Upper lobe of left lung (tissue), 6 donors: ENCODE results near the gene MRPL17. TPM values are rescaled to one million over a fixed set of nuclear protein-coding genes. Genes with fewer than 3 reads are reported as not detected.

ENCODE experiments used
- ATAC-seq, 2 donors: fragments of 200-7000 bp; cut with Tn5 transposase; one replicate each; pipeline ENCODE4 v1.9.1; 2022; ENCODE audit warnings: mild to moderate bottlenecking in 2 of 2, moderate library complexity in 2 of 2; ENCODE audit not compliant: low FRiP score in 2 of 2
- DNase-seq, 2 donors: peaks; one replicate each; pipeline ENCODE4 v3.0.0-alpha.2; 2019 to 2020
- H3K27ac ChIP-seq, 4 donors: fragments of 200-600 bp; sonication (generic); one replicate each; pipeline ENCODE4 v1.5.1; 2016 to 2019
- H3K27me3 ChIP-seq, 4 donors: fragments of 200-600 bp; sonication (generic); one replicate each; pipeline ENCODE4 v1.5.1; 2017 to 2019
- H3K36me3 ChIP-seq, 4 donors: fragments of 200-600 bp; sonication (generic); one replicate each; pipeline ENCODE4 v1.5.1; 2016 to 2019
- H3K4me1 ChIP-seq, 4 donors: fragments of 200-600 bp; sonication (generic); one replicate each; pipeline ENCODE4 v1.5.1; 2018 to 2019
- H3K4me3 ChIP-seq, 4 donors: fragments of 200-600 bp; sonication (generic); one replicate each; pipeline ENCODE4 v1.5.1; 2017 to 2019; ENCODE audit warnings: mild to moderate bottlenecking in 2 of 4, moderate library complexity in 1 of 4
- H3K9me3 ChIP-seq, 4 donors: fragments of 200-600 bp; sonication (generic); one replicate each; pipeline ENCODE4 v1.5.1; 2018 to 2019
- CTCF ChIP-seq, 6 experiments: fragments of 450-650 bp in 4 of 6; fragments of 200-600 bp in 2 of 6; sonication (generic) in 2 of 6; IDR thresholded peaks; one replicate each; pipeline ENCODE4 v1.5.1; 2016 to 2019; ENCODE audit warnings: antibody characterized with exemption in 6 of 6
- EP300 ChIP-seq, 4 donors: sonication (generic); formaldehyde crosslinking; IDR thresholded peaks; one replicate each; pipeline ENCODE4 v1.5.1; 2017; ENCODE audit warnings: antibody characterized with exemption in 4 of 4, control low read depth in 2 of 4
- POLR2A ChIP-seq, 4 donors: fragments of 450-650 bp; IDR thresholded peaks; one replicate each; pipeline ENCODE4 v1.5.1; 2016 to 2017; ENCODE audit warnings: antibody characterized with exemption in 4 of 4, mild to moderate bottlenecking in 2 of 4
- POLR2AphosphoS5 ChIP-seq, 2 donors: sonication (generic); formaldehyde crosslinking; IDR thresholded peaks; one replicate each; pipeline ENCODE4 v1.5.1; 2017; ENCODE audit warnings: antibody characterized with exemption in 2 of 2
- WGBS, 2 donors: methylation state at CpG; one replicate each; pipeline ENCODE4 v1.1.5; 2017 to 2018; 5-methylcytosine and 5-hydroxymethylcytosine counted together
- total RNA-seq, 6 donors: library from RNA; depleted of rRNA in 4 of 6; stranded (reverse); fragments of >200 nt in 4 of 6; gene quantifications; one replicate each; pipeline versions ENCODE4 v1.1.0 to v1.2.1, GENCODE V29; 2016 to 2021
- donor health status: DM: no; HTN: no; CAD: no; lungs with moderate emphysema.
- donor health status: DM: no; HTN: yes; CAD: no; lungs with severe emphysema.

Gene MRPL17
- 10 to 100 TPM; 12.6 to 49.2 (median 22.8) TPM for total RNA-seq

DNA sequence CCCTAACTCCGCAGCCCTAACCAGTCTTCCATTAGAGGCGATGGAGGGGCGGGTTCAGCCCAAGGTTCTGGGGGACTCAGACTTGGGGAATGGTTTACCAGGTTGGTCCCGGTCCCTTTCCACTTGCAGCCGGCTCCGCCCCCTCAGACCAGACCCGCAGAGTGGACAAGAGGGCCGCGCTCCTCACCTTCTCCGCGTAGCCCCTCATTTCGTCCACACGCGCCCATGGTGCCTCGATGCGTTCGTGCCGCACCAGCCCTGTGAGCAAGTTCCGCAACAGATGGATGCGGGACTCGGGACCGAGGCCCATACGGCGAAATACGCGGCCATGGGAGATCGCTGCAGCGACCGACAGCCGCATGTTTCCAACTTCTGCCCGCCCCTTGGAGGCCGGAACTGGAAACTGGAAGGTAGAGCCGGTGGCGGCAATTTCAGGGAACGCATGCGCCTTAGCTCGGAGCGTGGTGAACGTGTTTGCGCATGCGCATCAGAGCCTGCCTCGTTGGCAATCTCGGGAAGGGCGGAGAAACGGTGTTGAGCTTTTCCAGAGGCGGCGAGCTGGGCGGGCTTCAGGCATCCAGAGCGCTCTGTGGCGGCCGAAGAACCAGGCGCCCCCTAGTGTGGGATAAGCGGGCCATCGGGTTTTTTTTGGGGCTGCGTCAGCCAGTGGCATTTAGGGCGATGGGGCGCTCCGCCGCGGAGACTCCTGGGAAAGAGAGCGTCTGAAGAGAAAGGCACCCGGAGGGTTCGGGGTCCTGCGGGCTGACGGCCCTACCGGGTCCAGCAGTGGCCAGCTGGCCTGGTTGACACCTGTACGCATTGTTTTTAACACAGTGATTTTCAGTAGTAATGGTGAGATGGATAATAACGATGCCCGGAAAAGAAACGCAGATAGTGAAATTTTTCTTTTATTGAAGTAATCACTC, at the start of gene MRPL17:
TSS of gene MRPL17 (minus strand) at position 405 of the 926 bp plus-strand sequence. CDS start at position 361, 44 bp downstream.
- TF ChIP-seq POLR2A (IDR thresholded peaks at IDR 0.05) (peak in 3 of 4 donors; percentile 38 to 84 (median 59)), CTCF (IDR thresholded peaks at IDR 0.05) (peak; percentile 86 to 97 (median 92)), POLR2AphosphoS5 (IDR thresholded peaks at IDR 0.05) (peak; percentile 56 to 92), EP300 (IDR thresholded peaks at IDR 0.05) (peak in 1 of 4 donors; percentile 16)
- H3K4me1 ChIP-seq, result peaks cover 14 to 26% (median 19%) of the 10 kb centered on the region in 4 donors
- WGBS, 2 donors, result 0% methylated on average over 19 to 53 of the region's 70 CpGs
- peak; percentile 100 for ATAC-seq
- peak within 1 kb of the TSS; percentile 84 to 94 (median 92) for H3K27ac ChIP-seq
- H3K4me3 ChIP-seq, result peak within 1 kb of the TSS; percentile 78 to 95 (median 85)
- H3K27me3 ChIP-seq, result no peaks in the 10 kb centered on the region
- no peaks in the 10 kb centered on the region for H3K9me3 ChIP-seq
- peaks cover 0 to 19% (median 0%) of the 10 kb centered on the region in 4 donors for H3K36me3 ChIP-seq
- DNase-seq, result peak; percentile 93 to 99

GRCh38 chr11:6727971-6728760, 45.0 kb upstream of the MRPL17 start:
- TF ChIP-seq POLR2AphosphoS5 (IDR thresholded peaks at IDR 0.05) (no peak), POLR2A (IDR thresholded peaks at IDR 0.05) (no peak), CTCF (IDR thresholded peaks at IDR 0.05) (no peak), EP300 (IDR thresholded peaks at IDR 0.05) (no peak)
- ATAC-seq (no peak), DNase-seq (no peak)
- 53 to 54% methylated on average over 6 of the region's 6 CpGs for WGBS, 2 donors
- peak overlapping the region in 1 of 4 donors; percentile 36 for H3K27ac ChIP-seq
- no peaks in the 10 kb centered on the region for H3K27me3 ChIP-seq
- H3K9me3 ChIP-seq, result no peaks in the 10 kb centered on the region
- H3K36me3 ChIP-seq, result peaks cover 0 to 2% (median 0%) of the 10 kb centered on the region in 4 donors
- no peaks in the 10 kb centered on the region for H3K4me1 ChIP-seq
- H3K4me3 ChIP-seq, result no peak overlapping the region

- Histone ChIP-seq H3K27ac (no peak overlapping the region), H3K27me3 (no peaks in the 10 kb centered on the region), H3K4me3 (no peak overlapping the region), H3K36me3 (peaks cover 0 to 9% (median 5%) of the 10 kb centered on the region in 4 donors), H3K4me1 (no peaks in the 10 kb centered on the region), H3K9me3 (no peaks in the 10 kb centered on the region)
- WGBS, 2 donors, result 69% methylated on average over 2 of the region's 2 CpGs
- no peak for ATAC-seq
- DNase-seq, result no peak
- no peak for TF ChIP-seq CTCF (IDR thresholded peaks at IDR 0.05)
- TF ChIP-seq EP300 (IDR thresholded peaks at IDR 0.05), result no peak
- no peak for TF ChIP-seq POLR2A (IDR thresholded peaks at IDR 0.05)
- no peak for TF ChIP-seq POLR2AphosphoS5 (IDR thresholded peaks at IDR 0.05)
Measured at GRCh38 chr11:6725386-6725896, 42.3 kb upstream of the MRPL17 start.

DNA sequence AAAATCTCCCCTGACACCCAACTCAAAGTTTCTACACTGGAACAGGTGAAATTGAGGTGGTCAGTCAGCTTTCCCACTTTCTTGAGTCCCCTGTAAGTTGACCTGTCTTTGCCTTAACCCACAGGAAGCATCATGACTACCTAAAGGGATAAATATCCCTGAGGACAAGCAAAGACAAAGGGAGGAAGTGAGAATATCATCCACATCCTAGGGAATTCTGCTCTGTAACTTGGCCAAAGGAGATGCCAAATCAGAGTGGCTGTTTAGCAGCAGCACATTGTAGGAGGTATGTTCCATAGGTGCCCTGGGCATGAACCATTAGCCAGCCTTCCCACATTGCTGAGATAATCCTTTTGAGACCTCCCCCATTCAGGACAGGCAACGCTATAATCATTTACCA, 40.9 kb upstream of the MRPL17 start:
- Histone ChIP-seq H3K9me3 (no peaks in the 10 kb centered on the region), H3K27ac (no peak overlapping the region), H3K27me3 (no peaks in the 10 kb centered on the region), H3K4me3 (no peak overlapping the region), H3K36me3 (peaks cover 0 to 12% (median 5%) of the 10 kb centered on the region in 4 donors), H3K4me1 (no peaks in the 10 kb centered on the region)
- WGBS, 2 donors, result 73 to 94% methylated on average over 1 of the region's 1 CpG
- TF ChIP-seq CTCF (IDR thresholded peaks at IDR 0.05) (no peak), POLR2AphosphoS5 (IDR thresholded peaks at IDR 0.05) (no peak), EP300 (IDR thresholded peaks at IDR 0.05) (no peak), POLR2A (IDR thresholded peaks at IDR 0.05) (no peak)
- ATAC-seq (no peak), DNase-seq (no peak)
